Stimulated activated CD8-positive, alpha-beta memory T cell treated with anti-CD3 and anti-CD28 coated beads, Interleukin-4, amount 100 ng/mL, for 24 hours (primary cell): ENCODE data around the gene MYH10.

Experiments
- DNase-seq: peaks from one replicate; pipeline ENCODE4 v3.0.0-alpha.2; 2020; ENCODE audit warnings: low read depth

MYH10 gene

GRCh38 chr17:8649157-8650118 is 18.9 kb upstream of the MYH10 start:
- no peak for DNase-seq

GRCh38 chr17:8647956-8648355 is 17.4 kb upstream of the MYH10 start:
- DNase-seq = no peak

GRCh38 chr17:8647202-8647601 is 16.7 kb upstream of the MYH10 start:
- DNase-seq = no peak

GRCh38 chr17:8644507-8644902 is 14.0 kb upstream of the MYH10 start:
- DNase-seq = no peak

GRCh38 chr17:8643855-8644506 is 13.5 kb upstream of the MYH10 start:
- DNase-seq = no peak

- DNase-seq = no peak
These were observed 9.2 kb upstream of the MYH10 start for GRCh38 chr17:8639709-8640108.

GRCh38 chr17:8632061-8632460 is 1.5 kb upstream of the MYH10 start:
- no peak for DNase-seq

- DNase-seq = no peak
These were observed 991 bp upstream of the MYH10 start for GRCh38 chr17:8631554-8631877.

- peak; percentile 82 for DNase-seq
These were observed 453 bp upstream of the MYH10 start for GRCh38 chr17:8630802-8631553.

GRCh38 chr17:8629371-8630226 is 926 bp downstream of the MYH10 start:
- DNase-seq = no peak

- DNase-seq = no peak
These were observed 1.8 kb downstream of the MYH10 start for GRCh38 chr17:8628609-8629169.

- DNase-seq = no peak
These were observed 2.4 kb downstream of the MYH10 start for GRCh38 chr17:8628172-8628571.

- no peak for DNase-seq
These were observed 6.9 kb downstream of the MYH10 start for GRCh38 chr17:8623591-8623990.

- DNase-seq = no peak
These were observed 8.3 kb downstream of the MYH10 start for GRCh38 chr17:8622191-8622590.

- DNase-seq = no peak
These were observed 8.9 kb downstream of the MYH10 start for GRCh38 chr17:8621585-8621984.

- DNase-seq = no peak
These were observed 11.2 kb downstream of the MYH10 start for GRCh38 chr17:8619294-8619693.

- DNase-seq = no peak
These were observed 11.7 kb downstream of the MYH10 start for GRCh38 chr17:8618825-8619224.

- no peak for DNase-seq
These were observed 15.5 kb downstream of the MYH10 start for GRCh38 chr17:8614988-8615387.

GRCh38 chr17:8611619-8612298 is 18.8 kb downstream of the MYH10 start:
- no peak for DNase-seq

GRCh38 chr17:8611137-8611536 is 19.4 kb downstream of the MYH10 start:
- no peak for DNase-seq

- DNase-seq = no peak
These were observed 20.0 kb downstream of the MYH10 start for GRCh38 chr17:8610558-8610957.
